Head of caudate nucleus (tissue), 42 donors: ENCODE results near the gene IMPACT.

Experiments used
- DNase-seq, 42 donors: peaks; one replicate each; pipeline versions ENCODE4 v3.0.0 to v3.0.0-alpha.2; 2020 to 2021; ENCODE audit warnings: mixed read lengths in 7 of 42
- intact Hi-C: fragments of 100-400 bp; cut with DNase I; formaldehyde crosslinking; loops from one replicate; pipeline ENCODE4 v1.15.0; 2022

The IMPACT gene

DNA sequence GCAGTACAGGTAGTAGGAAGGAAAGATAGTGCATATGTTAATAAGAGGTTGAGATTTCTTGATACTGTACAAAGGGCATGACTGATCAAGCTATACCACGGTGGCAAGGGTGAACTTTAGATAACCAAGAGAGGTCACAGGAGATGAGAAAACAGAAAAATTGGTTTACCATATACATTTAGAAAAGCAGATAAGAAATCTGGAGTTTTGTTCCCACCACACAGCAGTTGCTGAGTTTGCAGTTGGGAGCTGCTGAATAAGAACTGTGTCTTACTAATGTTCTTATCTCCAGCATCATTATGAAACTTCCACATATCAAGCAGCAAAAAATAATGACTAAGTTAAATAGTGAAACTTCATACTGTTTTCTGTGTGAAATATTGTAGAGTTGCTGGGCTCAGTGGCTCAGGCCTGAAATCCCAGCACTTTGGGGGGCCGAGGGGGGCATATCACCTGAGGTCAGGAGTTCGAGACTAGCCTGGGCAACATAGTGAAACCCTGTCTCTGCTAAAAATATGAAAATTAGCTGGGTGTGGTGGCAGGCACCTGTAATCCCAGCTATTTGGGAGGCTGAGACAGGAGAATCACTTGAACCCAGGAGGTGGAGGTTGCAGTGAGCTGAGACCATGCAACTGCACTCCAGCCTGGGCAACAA is 12.0 kb upstream of the IMPACT start:
- intact Hi-C loops, result no loop called here

DNA sequence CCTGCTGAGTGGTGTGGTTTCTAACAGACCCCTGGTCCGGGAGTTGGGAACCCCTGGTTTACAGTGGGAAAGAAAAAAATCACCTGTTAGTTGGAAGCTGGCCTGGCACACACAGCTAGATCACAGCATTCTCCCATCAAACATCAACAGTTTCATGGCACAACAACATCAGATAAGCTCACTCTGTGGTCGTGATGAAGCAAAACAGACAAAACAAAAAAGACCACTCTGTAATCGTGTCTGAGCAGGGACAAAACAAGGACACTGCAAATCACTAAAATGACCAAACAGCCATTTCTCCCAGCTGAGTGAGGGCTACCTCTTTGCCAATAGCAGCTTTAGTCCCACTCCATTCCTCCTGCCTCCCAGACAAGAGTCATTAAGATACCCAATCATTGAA is 9.0 kb upstream of the IMPACT start:
- intact Hi-C loops, result no loop called here

More for the DNA sequence above, 12.0 kb upstream of the IMPACT start:
- DNase-seq, result no peak

DNA sequence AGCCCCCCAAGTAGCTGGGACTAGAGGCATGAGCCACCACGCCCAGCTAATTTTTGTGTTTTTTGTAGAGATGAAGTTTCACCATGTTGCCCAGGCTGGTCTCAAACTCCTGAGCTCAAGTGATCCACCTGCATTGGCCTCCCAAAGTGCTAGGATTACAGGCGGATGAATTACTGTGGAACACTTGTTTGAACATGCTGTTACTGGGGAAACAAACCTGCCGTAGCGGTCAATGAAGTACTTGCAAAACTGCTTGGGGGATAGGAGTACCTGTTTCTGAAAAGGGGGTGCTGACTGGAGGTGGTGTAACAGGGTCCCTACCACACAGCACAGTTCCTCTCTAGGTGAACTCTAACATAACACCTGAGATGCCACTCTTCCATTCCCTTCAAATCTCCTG is 5.9 kb upstream of the IMPACT start:
- no peak for DNase-seq
- intact Hi-C loops, result no loop called here

More for the DNA sequence above, 9.0 kb upstream of the IMPACT start:
- no peak for DNase-seq

DNA sequence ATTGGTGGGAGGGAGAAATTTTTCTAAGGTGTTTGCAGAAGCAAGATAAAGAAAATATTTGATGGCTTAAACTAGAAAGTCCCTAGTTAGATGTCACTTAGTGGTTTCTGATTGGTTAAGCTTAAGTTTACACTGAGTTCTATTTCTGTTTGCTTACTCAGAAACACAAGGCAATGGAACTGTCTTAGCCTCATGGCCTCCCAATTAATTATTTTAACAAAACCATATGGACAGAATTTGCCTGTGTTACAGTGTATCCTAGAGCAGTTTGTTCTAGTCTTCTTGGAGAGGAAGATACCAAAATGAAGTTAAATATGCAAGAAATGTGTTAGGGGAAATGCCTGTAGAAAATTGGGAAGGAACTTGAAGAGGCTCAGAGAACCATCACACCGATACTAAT is 4.6 kb upstream of the IMPACT start:
- intact Hi-C loops, result no loop called here
- no peak for DNase-seq

DNA sequence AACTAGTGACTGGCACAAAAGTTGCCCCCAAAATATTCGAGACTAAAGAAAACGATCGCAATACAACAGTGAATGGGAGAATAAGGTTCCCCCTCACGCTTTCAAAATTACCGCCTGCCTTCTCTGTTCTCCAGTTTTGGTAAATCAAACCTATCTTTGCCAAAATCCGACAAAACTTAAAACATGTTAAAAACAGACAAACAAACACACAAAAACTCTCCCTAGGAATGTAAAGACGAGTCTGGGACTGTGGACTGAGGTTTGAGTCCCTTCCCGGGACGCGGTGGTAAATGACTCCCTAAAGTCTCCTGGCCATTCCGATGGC is 435 bp upstream of the IMPACT start:
- intact Hi-C loops, result loop anchor here (2.0 kb wide), 1 partner anchor 29 kb away; the partner anchor contains the start of gene OSBPL1A
- no peak for DNase-seq

DNA sequence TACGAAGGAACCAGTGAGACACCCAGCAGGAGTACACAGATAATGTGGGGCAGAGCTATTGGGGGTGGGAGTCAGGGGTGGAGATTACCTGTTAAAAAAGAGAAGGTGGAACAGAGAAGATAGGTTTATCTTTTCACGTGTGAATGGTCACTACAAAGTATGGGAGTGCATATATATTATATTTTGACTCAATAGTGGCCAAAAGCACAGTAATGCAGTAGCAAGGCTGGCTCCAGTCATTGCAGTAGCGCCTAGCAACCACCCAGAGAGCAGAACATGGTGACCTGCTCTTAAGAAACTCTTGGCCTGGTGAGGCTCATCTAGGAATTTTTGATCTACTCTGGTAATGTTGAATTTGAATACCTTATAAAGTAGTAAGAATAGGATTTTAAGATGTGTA is 1.0 kb downstream of the IMPACT start:
- intact Hi-C loops, result loop anchor here (2.0 kb wide), 1 partner anchor 31 kb away; the partner anchor contains the start of gene OSBPL1A
- no peak for DNase-seq

DNA sequence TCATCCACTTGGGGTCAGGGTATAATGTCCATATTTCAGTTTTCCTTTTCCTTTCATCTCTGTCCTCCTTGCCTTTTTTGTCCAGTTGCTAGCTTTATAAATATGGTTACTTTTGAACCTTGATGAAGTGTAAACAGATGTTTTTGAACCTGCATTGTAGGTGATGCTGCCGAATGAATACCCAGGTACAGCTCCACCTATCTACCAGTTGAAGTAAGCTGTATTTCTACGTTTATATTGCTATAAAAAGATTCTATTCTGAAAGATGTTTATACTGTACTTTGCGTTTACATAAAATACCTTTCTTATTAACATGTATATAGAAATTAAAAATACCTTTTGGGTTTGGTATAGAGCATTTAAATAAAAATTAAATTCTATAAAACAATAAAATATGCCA is 2.2 kb downstream of the IMPACT start:
- no peak for DNase-seq
- intact Hi-C loops, result no loop called here

DNA sequence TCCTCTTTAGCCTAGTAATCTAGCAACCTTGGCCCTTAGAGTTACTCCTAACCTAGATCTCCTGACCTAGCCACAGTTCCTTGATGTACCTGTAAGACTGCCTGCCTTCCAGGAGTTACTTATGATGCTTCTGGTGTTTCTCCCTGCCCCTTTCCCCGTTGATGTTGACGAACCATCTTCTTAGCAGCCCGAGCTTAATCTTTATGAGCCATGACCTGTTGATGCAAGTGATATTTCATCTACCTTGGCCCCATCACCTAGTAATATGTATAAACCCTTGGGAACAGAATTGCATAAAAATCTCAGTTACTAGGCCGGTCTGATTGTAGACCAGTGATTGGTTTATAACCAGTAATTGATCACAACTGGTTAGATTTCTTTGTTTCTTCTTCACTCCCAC is 2.7 kb downstream of the IMPACT start:
- intact Hi-C loops, result no loop called here
- no peak for DNase-seq

DNA sequence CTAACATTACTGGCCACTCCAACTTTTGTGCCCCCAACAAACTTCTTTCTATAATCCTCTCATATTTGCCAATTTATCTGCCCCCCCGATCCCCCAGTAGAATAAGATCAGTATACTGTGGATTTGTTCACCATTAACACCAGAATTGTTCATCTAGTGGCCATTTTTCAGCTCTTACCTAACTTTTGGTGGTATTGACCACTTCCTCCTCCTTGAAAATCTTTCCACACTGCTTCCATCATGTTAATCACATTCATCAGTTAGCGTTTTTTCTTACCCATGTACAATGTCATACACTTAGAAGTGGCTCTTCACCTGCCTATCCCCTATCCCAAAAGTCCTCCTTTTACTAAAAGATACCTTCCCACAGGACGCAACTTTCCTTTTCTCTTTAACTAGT is 6.1 kb downstream of the IMPACT start:
- intact Hi-C loops, result no loop called here
- no peak for DNase-seq

DNA sequence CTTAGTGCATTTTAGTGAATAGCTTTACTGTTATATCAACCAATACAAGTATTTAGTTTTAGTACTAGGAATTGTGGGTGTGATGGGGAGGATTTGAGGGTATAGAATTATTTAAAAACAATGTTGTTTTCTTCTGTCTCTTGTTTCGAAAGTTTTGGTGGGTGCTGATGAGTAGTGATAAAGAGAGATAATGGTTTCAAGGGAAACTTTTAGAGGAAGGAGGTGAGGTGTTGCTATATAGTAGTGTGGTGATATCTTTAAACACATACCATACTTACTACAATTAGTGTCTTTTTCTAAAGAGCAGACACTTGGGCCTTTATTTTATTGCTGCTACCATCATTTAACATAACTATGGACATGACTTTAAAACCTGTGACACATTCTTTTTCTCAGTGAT is 10.5 kb downstream of the IMPACT start:
- intact Hi-C loops, result no loop called here
- no peak for DNase-seq

DNA sequence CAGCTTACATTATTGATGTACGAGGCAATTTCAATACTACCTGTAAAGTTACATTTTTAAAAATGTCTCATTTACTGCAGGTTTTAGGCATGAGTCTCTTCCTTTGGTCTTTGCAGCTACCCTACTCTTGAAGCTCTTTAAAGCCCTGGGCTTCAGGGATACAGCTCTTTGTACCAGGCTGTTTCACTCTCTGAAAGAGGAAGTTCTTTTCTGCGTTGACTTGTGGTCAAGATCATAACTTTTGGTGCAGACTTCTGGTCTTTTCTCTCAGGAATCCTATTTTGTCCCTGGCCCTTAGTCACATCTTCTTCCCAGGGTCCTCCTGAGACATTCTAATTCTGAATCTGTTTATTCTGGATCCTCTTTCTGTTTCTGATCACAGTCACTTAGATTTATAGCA is 17.4 kb downstream of the IMPACT start:
- no peak for DNase-seq
- intact Hi-C loops, result no loop called here

DNA sequence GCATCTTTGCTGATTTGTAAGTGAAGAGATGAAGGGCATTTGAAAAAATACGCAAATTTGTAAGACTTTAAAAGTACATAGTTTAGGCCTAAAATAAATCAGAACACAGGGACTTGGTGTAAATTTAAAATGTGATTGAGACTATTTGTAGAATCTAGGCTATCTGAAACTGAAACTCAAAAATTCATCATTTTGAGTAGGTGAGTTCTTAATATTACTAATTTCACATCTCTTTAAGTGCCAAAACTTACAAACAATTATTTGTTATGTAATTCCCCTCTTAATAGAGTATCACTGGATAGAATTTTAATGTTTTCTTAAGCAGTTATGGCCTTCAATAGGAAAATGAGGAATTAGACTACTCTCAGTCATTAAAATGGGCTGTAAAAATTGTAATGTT is 20.0 kb downstream of the IMPACT start:
- intact Hi-C loops, result no loop called here
- DNase-seq, result no peak

DNA sequence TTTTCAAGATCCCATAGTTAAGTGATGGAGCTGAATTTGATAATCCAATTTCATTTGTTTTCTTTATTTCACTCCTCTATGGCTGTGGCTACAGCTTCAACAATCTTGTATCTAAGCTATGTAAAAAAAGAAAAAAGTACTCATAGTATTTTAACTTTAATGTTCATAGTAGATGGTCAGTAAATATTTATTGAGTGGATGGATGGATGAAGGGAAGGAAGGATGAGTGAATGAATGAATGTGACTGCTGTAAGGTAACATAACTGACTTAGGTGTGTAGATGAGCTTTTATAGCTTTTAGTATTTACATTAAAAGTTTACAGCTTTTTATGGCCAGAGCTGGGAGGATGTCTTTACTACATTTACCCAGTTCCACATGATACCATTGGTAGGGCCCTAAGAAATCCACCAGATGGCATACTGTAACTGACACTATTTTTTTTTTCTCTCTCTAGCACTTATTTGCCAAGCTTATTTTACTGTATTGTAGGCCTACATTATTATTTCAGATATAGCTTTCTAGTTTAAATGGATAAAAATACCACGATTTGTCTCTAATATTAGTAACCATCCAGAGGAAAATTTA is 20.6 kb downstream of the IMPACT start:
- intact Hi-C loops, result no loop called here
- DNase-seq, result no peak

DNA sequence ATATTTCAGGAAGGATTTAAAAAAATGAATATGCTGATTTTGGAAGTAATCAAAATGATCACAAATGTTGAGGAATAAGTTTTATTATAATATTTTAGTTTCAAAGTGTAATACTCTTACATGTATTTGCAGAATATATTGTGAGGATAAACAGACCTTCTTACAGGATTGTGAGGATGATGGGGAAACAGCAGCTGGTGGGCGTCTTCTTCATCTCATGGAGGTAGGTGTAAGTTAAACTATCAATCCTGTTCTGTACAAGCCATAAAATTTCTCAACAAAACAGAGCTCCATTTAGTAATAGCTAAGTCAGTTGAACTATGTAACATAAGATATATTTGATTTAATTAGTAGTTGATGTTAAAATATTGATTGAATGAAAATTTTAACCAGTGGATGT is 21.5 kb downstream of the IMPACT start:
- intact Hi-C loops, result no loop called here

DNA sequence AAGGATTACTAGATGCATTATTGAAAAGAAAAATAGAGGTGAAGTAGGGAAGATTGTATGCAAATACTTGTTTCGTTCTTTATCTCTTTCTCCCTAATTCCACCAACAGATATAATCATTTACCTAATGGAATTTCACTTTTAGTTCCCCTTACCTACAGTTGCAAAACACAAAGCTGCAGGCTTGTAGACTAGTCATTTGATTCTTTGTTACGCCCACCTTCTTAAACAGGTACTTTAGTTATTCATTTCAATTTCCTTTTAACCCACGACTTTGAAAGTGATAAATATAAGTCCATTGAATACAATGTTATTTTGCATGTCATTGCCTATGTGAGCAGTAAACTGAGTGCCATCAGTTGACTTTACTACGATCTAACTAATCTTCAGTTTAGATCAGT is 30.1 kb downstream of the IMPACT start:
- intact Hi-C loops, result no loop called here
- no peak for DNase-seq

More for the DNA sequence above, 21.5 kb downstream of the IMPACT start:
- peak in 13 of 42 donors; percentile 16 to 71 (median 35) for DNase-seq

DNA sequence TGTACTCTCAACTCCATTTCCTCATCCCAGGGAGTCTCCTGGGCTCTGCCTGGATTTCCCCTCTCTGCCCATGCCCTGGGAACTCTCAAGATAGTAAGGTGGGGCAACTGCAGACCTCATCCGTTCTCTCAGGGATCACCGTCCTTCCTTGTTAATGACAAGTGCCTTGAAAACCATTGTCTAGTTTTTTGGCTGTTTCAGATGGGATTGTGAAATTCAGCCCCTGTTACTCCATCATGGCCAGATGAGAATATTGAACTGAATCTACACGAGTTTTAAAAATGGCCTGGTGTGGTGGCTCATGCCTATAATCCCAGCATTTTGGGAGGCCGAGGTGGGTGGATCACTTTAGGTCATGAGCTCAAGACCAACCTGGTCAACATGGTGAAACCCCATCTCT is 33.3 kb downstream of the IMPACT start:
- no peak for DNase-seq
- intact Hi-C loops, result no loop called here

DNA sequence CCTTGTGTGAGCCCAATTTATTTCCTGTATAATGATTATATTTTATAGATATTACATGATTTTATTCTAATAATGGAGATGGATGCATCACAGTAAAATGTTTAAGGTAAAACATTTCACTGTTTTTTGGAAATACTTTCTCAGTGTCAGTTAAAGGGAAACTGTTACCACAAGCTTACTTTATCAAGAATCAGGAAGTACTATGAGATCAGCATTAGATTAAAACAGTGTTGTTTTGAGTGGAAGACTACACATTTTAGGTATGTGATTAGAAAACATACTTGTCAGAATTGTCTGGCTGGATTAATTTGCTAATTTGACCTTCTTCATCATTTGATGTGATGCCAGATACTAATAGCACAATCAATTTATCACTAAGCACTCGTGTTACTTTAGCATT is 33.9 kb downstream of the IMPACT start, which contains the start of gene HRH4:
HRH4 (plus strand) TSS at position 250 of the 400 bp plus-strand sequence; CDS start at position 342, 92 bp downstream.
- intact Hi-C loops, result no loop called here
- DNase-seq, result no peak

DNA sequence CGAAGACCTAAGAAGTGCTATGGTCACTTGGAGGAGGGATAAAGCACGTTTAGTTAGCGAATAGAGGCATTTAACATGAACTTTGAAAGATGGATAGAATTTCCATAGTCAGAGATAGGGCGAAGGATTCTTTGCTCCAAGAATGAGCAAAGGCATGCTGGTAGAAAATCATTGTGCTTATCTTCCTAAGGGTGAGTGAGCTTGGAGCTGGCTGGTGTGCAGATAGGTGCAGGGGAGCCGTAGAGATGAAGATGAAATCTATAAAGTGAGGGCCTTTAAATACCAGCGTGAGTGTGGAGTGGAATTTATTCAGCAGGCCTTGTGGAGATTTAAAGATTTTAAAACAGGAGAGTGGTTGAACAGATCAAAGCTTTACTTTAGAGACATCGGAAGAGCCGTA is 35.5 kb downstream of the IMPACT start:
- DNase-seq, result no peak
- intact Hi-C loops, result no loop called here

DNA sequence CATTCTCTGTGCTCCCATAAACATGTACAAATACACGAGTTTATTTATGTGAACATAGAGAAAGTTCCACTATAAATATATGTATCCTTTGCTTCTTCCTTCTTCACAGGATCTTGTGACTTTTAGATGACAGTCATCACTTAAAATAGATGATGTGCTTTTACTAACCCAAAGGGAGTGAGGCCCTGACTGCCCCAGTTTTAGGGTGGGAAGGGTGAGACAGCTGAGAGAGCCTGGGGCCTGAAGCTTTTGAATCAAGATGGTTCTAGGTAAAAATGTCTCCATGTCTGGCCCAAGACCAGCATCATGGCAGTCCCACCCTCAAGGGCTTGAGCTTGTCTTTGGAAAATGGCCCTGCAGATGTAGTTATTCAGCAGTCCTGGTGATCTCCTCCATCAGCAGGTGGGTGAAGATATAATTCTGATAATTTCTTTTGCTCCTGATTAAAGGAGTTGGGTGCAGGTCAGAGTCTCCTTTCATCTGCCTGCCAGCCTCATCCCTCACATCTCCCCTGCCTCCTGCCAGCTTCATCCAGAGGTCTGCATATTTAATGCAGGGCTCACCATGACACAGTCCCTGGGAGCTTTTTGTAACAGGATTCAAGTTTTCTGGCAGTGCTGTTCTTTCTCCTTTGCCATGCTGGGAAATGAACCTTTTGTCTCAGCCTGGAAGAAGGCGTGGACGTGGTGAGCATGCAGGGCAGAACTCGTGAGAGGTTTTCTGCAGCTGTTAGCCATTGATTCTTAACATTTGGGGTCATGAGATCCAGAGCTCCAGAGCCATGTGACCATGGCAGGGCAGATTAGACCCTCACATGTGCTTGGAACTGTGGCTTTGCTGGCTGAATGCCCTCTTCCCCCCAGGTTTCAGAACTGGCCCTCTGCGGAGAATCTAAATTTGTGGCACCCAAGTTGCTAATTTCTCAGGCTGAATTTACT is 36.6 kb downstream of the IMPACT start:
- DNase-seq, result peak in 4 of 42 donors; percentile 7 to 50 (median 15)
- intact Hi-C loops, result no loop called here

DNA sequence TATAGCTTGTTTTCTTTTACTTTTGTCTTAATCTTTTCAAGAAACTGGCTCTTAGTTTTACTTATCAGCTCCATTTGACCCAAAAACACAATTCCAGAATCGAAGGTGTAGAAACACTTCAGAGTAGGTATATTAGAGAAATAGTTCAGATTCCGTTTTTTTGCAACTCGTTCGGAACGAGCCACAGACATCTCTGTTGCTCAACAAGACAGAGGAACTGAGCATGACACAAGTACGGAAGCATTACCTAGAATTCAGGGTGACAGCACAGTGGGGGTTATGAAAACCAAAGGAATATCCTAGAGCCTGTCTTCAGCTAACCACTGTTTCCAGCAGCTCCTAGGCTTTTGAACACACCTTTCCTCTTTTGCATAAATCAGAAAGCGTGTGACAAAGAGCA is 39.0 kb downstream of the IMPACT start:
- intact Hi-C loops, result no loop called here
- peak in 3 of 42 donors; percentile 10 to 44 (median 16) for DNase-seq
